GM12875 (cell line): ENCODE data around the gene SECTM1.

Source experiments
- H3K4me3 ChIP-seq: one replicate; pipeline ENCODE4 v1.5.1; 2011; ENCODE audit warnings: low read depth, low read length, control low read depth
- TF ChIP-seq, protein P1 (sequence below): IDR thresholded peaks from 2 replicates; pipeline ENCODE4 v1.5.1; 2011; ENCODE audit warnings: low read depth, mild to moderate bottlenecking, control low read depth, inconsistent platforms, low read length, moderate library complexity, borderline replicate concordance; ENCODE audit not compliant: insufficient read depth

Gene SECTM1

DNA sequence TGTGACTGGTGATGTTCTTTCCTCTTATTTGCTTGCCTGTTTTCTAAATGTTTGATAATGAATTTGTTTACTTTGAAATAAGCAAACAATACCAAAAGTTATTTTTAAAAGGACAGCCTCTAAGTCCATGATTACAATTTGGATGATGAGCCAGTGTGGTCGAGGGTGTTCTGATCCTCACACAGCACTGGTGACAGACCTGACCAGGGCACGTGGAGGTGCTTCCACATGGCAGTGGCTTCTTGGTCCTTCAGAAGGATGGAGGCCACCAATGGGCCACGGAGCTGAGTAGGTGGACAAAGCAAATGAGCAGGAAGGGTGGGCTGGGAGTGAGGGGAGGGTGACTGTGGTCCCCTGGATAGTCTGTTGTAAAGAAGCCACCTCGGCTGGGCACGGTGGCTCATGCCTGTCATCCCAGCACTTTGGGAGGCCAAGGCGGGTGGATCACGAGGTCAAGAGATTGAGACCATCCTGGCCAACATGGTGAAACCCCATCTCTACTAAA is 21.3 kb upstream of the SECTM1 start:
- no peak overlapping the region for H3K4me3 ChIP-seq
- TF ChIP-seq, protein P1, sequence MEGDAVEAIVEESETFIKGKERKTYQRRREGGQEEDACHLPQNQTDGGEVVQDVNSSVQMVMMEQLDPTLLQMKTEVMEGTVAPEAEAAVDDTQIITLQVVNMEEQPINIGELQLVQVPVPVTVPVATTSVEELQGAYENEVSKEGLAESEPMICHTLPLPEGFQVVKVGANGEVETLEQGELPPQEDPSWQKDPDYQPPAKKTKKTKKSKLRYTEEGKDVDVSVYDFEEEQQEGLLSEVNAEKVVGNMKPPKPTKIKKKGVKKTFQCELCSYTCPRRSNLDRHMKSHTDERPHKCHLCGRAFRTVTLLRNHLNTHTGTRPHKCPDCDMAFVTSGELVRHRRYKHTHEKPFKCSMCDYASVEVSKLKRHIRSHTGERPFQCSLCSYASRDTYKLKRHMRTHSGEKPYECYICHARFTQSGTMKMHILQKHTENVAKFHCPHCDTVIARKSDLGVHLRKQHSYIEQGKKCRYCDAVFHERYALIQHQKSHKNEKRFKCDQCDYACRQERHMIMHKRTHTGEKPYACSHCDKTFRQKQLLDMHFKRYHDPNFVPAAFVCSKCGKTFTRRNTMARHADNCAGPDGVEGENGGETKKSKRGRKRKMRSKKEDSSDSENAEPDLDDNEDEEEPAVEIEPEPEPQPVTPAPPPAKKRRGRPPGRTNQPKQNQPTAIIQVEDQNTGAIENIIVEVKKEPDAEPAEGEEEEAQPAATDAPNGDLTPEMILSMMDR, result no peak

DNA sequence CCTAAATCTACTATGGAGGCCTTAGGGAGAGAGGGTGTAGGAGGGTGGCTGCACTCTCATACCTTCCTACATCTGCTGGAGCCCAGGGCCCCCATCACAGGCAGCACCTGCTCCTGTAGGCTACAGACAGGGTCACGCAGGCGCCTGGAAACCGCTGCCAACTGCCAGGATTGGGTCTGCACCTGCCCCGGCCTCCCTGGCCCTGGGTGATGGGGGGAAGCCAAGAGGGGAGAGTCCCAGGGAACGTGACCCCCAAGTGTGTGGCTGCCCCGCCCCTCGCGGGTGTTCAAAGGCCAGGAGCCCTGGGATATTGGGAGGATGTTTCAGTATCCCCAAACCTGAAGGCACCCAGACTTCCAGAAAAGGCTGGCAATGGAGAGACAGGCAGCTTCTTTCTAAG is 19.9 kb upstream of the SECTM1 start:
- no peak overlapping the region for H3K4me3 ChIP-seq
- TF ChIP-seq, protein P1, result no peak

DNA sequence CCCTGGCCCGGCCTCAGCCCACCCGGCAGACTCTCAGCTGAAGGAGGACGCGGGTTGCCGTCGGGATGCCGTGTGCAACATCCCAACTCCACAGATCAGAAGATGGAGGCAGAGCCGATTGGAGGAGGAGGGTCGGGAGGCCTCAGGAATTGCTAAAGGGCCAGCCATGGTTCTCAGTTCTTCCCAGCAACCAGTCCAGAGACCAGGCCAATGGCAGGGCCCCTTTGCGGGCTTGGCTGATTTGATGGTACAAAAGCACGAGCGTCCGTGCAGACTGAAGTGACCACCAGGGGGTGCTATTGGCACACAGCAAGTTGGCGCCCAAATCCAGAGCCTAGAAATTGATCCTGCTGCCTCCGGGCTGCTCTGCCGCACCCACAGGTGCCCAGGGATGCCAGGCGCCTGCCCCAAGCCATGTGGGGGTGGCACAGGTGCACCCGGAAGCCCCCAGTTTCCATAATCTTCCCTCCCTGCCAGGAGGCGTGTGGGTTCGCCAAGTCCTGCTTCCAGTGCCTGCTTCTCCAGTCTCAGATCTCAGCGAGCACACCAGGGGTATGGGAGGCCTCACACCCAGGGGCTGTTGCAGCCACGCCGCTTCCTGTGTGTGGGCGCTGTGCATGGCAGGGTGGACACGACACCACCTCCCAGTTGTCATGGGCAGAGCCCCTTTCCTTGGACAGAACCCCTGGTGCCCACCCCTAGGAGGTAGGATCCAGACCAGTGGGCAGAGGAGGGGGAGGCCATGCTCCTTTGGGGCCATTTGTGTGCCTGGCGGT is 18.3 kb upstream of the SECTM1 start:
- H3K4me3 ChIP-seq, result no peak overlapping the region
- TF ChIP-seq, protein P1, result peak; percentile 92

DNA sequence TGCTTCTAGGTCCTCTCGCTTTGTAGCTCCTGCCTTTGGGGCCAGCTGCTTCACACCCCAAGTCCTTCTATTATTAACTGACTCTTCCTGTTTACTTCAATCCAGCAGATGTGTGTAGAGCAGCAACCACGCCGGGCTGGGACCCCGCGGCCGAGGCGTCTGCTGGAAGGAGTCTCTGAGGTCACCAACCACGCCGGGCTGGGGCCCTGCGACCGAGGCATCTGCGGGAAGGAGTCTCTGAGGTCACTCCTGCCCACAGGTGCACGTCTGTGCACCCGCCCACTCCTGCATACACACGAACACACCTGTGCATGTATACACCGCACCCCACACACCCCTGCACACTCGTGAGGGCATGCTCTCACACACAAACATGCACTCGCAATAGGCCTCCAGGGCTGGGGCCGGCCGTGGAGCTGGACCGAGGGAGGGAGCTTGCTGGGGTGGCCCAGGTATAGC is 17.7 kb upstream of the SECTM1 start:
- TF ChIP-seq, protein P1, result no peak
- H3K4me3 ChIP-seq, result no peak overlapping the region

DNA sequence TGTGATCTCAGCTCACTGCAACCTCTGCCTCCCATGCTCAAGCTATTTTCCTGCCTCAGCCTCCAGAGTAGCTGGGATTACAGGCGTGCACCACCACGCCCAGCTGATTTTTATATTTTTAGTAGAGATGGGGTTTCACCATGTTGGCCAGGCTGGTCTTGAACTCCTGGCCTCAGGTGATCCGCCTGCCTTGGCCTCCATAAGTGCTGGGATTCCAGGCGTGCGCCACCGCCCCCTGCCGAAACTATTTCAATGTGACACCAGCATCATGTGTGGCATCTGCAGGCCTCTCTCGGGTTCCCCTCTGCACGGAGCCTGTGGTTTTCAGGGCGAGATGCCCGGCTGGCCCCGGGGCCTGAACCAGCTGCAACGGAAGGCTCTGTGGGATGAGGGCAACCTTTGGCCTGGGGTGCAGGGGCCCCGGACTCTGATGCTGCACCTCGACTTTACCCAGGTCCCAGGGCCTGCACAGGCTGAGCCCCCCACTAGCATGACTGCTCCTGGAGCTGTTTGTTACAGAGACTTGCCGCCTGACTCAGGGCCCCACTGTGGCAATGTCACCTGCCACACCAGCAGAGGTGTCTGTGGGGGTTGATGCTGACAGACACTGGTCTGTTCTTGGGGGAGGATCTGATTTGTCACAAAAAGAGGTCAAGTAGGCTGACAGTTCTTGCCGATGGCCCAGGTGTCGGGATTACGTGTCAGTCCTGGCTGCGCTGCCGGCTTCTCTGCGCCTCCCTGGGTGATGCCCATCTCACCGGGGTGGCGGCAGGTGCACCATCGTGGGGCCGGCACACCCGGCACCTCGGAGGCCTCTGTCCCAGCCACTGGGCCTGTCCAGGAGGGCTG is 16.8 kb upstream of the SECTM1 start:
- H3K4me3 ChIP-seq, result no peak overlapping the region
- TF ChIP-seq, protein P1, result peak; percentile 37

GRCh38 chr17:82349287-82349701 is 15.7 kb upstream of the SECTM1 start:
- H3K4me3 ChIP-seq, result no peak overlapping the region
- TF ChIP-seq, protein P1, result no peak
